Stimulated activated CD8-positive, alpha-beta memory T cell treated with anti-CD3 and anti-CD28 coated beads, Interleukin-4, amount 100 ng/mL, for 24 hours (primary cell): ENCODE data around the gene FATE1.

Experiments used
- DNase-seq: peaks from one replicate; pipeline ENCODE4 v3.0.0-alpha.2; 2020; ENCODE audit warnings: low read depth

The FATE1 gene

GRCh38 chrX:151704041-151704663, 11.7 kb upstream of the FATE1 start:
- no peak for DNase-seq

GRCh38 chrX:151708821-151709220, 7.0 kb upstream of the FATE1 start:
- DNase-seq = no peak

- DNase-seq = no peak
Measured at GRCh38 chrX:151710457-151710856, 5.4 kb upstream of the FATE1 start.

DNA sequence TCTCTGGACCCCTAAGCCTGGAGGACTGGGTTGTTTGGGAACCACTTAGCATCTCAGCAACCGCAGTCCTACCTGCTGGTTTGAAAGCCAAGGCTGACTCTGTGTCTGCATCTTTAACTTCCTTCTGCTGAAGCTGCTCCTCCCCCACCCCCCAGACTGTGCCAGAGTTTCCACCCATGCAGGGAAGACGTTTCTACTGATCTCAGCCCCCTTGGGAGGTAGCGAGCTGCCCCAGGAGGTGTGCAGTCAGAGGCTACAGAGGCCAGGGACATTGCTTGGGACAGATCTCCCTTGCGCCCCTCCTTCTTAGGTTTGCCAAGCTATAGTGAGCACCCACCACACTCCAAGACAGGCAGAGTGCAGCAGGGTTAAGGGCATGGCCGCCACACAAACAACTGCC, 4.7 kb upstream of the FATE1 start:
- DNase-seq = no peak

DNA sequence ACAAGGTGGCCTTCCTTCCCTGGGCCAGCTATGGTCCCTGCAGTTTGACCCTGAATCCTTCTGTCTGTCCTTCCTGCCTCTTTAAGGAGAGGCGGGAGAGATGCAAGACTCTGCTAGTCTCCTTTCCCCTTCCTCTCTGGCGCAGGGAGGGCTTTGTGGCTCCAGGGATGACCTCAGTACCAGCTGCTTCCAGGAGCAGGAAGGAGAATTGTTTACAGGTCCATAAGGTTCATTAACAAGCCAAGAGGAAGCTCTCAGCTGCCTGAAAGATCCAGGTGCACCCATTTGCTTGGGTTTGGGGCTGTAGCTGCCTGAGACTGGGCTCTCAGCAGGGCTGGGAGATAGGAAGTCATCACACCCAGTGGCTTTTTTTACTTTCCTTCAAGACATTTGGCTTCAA, 4.0 kb upstream of the FATE1 start:
- DNase-seq = no peak

GRCh38 chrX:151712253-151712652, 3.6 kb upstream of the FATE1 start:
- DNase-seq = no peak

DNA sequence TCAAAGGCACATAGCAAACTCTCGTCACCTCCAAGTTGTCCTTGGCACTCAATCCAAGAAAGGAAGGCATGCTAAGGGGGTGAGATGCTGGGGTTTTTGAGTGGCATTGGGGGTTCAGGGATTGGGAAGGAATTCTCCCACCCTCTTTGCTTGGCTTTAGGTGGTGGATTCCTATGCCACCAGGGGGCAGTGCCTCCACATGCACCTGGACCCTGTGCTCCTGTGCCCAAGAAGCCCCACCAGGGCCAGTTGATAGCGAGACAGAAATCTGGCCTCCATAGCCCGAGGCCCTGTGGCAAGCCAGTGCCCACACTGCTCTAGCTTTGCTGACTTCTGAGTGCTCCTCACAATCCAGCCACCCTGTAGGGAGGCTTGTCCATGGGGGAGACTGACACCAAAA, 2.0 kb upstream of the FATE1 start:
- no peak for DNase-seq

DNA sequence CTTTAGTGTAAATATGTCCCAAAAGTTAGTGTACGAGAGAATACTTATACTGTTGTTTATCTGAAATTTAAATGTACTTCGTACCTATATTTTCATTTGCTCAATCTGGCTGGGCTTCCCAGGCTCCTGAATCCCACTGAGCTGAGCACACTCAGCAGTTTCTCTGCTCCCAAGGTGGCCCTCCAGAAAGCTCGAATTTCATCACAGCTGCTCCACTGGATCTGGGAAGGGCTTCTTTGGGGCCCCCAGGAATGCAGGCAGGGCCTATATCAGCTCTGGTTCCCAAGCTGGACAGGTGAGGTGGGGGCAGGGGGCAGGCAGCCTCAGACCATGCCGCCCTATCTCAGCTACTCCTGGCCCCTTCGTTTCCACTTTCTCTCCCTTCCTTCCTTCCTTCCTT, 1.5 kb upstream of the FATE1 start:
- no peak for DNase-seq

- no peak for DNase-seq
Measured at GRCh38 chrX:151722241-151722846, 6.5 kb downstream of the FATE1 start.

DNA sequence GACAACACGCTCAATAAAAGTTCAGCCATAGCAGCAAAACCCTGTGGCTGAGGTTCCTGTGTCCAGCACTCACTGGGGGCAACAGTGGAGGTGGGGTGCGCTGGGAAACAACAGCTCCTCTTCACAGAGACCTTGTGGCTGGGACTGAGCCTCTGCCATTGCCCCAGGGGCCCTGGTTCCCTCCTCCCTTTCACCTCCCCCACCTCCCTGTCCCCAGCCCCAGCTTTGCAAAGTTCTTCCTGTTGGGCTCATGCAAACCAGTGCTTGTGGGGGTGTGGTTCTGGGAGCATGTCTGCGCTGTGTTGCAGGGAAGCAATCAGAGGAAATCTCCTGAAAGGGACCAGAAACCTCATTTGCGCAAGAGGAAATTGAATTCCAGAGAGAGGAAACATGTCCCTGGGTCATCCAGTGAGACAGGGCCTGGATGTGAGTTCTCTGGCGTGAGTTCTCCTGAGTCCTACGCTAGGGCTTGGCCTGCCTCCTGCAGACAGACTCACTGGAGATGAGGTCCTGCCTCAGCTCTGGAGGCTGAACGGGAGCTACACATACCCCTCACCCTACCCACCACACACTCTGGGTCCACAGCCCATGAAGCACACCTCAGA, 7.4 kb downstream of the FATE1 start:
- no peak for DNase-seq

DNA sequence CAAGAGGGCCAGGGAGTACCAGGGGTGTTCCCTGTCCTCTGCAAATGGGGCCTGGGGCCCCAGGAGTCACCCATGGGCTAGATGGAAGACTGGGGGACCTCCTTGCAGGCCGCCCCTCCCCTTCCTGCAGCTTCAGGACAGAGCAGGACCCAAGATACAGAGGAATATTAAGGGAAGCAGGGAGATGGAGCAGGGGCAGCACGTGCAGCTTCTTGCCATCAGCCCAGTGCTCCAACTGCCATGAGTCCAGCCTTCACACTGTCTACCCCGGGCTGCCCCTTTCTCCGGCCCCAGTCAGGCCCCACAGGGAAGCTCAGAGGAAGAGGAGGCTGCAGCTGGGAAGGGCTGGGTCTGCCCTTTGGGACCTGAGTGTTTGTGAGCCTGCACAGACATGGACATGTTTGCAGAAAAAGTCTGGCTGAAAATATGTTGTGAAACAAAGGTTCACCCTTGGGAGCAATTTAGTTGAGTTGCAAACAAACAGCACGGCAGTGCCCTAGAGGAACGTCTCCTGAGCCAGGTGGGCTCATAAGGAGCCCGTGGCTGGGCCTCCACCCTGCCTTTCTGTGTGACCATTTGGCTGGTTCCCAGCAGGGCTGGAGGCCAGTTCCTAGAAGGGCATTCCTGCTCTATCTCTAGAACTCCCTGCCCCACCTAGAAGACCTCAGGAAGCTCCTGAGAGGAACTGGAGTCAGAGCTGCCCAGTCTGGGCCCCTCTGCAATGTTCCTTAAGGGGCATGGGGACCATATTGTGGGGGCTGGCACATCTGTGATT, 8.9 kb downstream of the FATE1 start:
- no peak for DNase-seq

DNA sequence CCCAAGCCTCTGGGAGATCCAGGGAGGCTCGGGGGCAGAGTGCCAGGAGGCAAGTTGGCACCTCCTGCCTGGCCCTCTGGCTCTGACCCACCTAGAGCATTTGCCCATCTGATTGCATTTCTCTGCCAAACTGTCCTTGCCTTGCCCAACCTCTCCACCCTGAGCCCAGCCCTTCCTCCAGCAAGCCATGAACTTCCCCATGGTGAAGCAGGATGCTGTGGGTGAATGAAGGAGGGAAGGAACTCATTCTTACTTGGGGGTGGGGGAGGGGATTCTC, 9.4 kb downstream of the FATE1 start:
- no peak for DNase-seq

GRCh38 chrX:151726751-151727150, 10.9 kb downstream of the FATE1 start:
- no peak for DNase-seq

DNA sequence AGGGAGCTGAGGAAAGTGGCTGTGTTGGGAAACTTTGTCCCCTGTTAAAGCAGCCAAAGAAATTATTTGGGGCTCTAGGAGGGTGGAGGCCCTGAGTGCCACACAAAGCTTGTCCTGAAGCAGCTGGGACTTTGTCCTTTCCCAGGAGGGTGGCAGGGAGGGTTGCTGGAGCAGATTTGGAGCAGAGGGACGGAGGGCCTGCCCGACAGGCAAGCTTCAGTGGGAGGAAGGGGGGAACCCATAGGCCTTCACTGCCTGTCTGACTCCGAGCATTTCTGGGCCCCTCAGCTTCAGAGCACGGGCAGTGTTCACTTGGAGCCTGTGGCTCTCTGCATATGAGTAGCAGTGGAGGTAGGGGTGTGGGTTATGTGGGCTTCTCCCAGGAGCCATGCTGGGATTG, 11.5 kb downstream of the FATE1 start:
- no peak for DNase-seq

DNA sequence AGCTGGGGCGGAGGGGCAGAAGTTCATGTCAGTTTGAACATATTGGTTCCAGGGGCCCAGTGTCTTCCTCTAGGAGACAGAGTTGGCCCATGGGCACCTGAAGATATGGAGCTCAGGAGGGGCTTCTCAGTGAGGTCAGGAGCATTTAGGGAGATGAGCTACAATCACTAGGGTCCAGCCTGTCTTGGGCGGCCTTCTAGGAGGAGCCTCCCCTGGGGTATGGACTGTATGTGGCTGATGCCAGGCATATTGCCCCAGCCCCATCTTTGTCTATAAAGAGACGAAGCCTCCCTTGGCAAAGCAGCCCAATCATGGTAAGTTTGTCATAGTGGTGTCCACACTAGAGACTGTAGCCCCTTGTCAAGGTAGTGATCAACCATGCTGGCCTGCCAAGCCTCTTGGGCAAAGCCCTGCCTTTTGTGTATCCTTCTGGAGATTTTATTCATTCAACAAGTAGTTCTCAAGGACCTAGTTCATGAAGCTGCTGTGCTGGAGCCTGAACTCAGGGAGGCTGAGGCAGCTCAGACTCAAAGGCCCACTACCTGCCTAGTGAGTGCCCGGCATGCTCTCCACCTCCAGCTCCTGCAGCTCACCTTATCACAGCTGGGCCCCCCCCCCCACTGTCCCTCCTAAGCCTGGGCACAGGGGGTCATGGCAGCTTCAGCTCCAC, 13.4 kb downstream of the FATE1 start:
- DNase-seq = no peak

DNA sequence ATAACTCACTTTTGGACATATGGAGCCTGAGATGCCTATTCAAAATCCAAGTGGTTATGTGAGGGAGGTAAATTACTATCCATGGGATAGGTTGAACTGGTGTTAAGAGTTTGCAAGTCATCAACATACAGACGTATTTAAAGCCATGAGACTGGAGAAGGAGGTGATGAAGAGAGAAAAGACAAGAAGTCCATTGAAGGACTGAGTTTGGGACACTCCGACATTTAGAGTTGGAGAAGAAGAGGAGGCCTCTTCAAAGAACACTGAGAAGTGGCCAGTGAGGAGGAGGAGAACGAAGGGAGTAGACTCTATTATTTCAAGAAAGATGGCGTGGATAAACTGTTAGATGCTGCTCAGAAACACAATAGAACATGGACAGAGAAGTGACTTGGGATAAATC, 18.6 kb downstream of the FATE1 start, which contains the start of gene CNGA2:
CNGA2 (plus strand) TSS at position 301 of the 400 bp plus-strand sequence. CDS start 3,738 bp downstream, outside the sequence.
- DNase-seq = no peak

DNA sequence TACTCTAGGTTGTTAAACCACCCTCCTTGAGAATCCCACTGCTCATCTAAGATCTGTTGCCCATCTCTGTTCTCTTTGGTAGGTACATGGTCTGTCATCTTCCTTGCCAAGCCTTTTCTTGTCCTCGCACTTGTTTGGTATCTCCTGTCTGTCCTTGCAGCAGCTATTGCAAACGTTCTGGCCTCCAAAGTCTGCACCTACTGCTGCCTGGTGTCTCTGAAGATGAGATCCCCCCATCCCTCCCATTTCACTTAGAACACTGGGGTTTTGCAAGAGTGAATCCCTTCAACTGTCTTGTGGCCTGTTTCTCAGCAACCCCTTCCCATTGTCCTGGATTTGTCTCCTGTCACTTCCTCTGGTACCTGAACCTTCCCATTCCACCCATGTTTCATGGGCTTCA, 19.4 kb downstream of the FATE1 start:
- no peak for DNase-seq

DNA sequence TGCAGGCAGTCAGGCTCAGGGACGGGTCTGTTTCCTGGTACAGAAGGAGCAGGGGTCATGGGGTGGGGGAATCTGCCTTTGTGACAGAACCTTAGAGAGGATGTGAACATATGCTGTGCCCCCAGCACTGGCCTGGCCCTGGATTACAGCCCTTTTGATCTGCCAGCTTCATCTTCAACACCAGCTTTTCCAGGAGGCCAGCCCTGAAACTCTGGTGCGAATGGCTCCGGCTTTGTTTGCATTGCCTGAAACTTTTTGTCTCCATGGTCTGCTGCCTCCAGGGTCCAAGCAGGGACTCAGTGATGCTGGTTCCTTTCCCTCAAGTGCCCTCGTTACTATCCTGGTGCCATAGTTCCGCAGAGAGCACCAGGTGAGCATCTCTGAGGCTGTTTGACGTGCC, 20.9 kb downstream of the FATE1 start:
- no peak for DNase-seq

DNA sequence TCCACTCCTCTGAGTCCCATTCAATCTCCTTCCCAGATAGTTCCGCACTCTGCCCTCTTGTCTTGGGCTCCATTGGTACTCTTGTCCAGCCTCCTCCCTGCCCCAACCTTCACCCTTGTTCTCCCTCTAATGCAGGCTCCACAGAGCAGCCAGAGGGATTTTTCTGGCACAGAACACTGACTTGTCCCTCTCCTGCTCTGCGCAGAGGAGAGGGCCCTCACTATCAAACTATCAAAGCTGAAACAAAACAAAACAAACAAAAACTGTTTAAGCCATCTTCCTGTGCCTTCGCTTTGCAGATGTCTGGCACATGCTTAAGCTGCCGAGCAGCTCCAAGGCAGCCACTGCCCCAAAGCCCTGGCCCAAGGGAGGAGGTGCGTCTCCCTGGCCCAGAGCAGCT, 21.7 kb downstream of the FATE1 start:
- no peak for DNase-seq

DNA sequence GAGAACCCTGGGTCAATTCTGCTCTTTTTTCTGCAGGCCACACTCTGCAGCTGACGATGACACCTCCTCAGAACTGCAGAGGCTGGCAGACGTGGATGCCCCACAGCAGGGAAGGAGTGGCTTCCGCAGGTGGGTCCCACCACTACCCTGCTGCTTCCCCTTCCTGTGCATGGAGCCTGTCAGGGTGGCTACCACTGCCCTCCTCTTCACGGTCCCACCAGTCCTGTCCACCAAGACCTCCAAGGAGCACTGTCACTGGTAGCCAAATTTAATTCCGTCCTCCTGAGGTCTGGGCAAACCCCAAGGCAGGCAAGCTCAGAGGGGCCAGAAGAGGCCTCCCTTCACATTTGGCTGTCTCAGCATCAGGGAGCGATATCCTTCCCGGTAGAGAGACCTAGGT, 22.9 kb downstream of the FATE1 start:
- no peak for DNase-seq

- no peak for DNase-seq
Measured at GRCh38 chrX:151741606-151742005, 25.8 kb downstream of the FATE1 start.

DNA sequence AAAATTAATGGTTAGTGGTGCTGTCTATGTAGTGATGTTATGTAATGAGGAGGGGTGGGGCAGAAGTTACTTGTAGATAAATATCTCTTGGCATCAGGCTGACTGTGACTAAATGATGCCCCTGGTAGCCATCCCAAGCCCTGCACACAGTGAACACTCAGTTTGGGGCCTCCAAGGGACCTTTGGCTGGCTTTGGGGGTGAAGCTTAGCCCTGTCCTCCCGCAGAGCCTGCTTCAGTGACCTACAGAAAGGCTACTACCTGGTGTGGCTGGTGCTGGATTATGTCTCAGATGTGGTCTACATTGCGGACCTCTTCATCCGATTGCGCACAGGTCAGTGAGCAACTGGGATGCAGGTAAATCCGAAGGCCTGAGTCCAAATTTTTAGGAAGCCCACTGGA, 26.5 kb downstream of the FATE1 start:
- no peak for DNase-seq
